Measurements from ENCODE around the gene TMEM178B. TPM values are rescaled to one million over a fixed set of nuclear protein-coding genes. Genes with fewer than 3 reads are reported as not detected.

TMEM178B gene
- total RNA-seq, 1 donor: 0.09 TPM

GRCh38 chr7:141522657-141523342, 448.9 kb downstream of the TMEM178B start:
- H3K4me3 ChIP-seq (ENCODE audit: low read depth, low read length): no peak overlapping the region
- no peak for DNase-seq (ENCODE audit: low read depth)
- no peak for TF ChIP-seq CTCF (IDR thresholded peaks at IDR 0.05; ENCODE audit: insufficient read depth, low read length)

GRCh38 chr7:141525973-141526514, 452.2 kb downstream of the TMEM178B start:
- no peak for DNase-seq (ENCODE audit: low read depth)
- H3K4me3 ChIP-seq (ENCODE audit: low read depth, low read length): no peak overlapping the region

GRCh38 chr7:141527076-141527475, 453.2 kb downstream of the TMEM178B start:
- TF ChIP-seq CTCF (IDR thresholded peaks at IDR 0.05; ENCODE audit: insufficient read depth, low read length): no peak
- no peak overlapping the region for H3K4me3 ChIP-seq (ENCODE audit: low read depth, low read length)
- DNase-seq (ENCODE audit: low read depth): no peak

More at GRCh38 chr7:141525973-141526514, 452.2 kb downstream of the TMEM178B start:
- TF ChIP-seq CTCF (IDR thresholded peaks at IDR 0.05; ENCODE audit: insufficient read depth, low read length): no peak

- no peak overlapping the region for H3K4me3 ChIP-seq (ENCODE audit: low read depth, low read length)
- no peak for DNase-seq (ENCODE audit: low read depth)
- TF ChIP-seq CTCF (IDR thresholded peaks at IDR 0.05; ENCODE audit: insufficient read depth, low read length): no peak
These were observed 454.5 kb downstream of the TMEM178B start for GRCh38 chr7:141528399-141528798.

Small RNAs within 50 kb of the gene (small RNA-seq; reads per million reads assigned to genes)
- gene AC006362.1 (not detected), gene RNU4-74P (not detected)

Other genes starting within 250 kb of the TMEM178B start
- gene BRAF, start 149.1 kb upstream of the TMEM178B start, total RNA-seq (ENCODE audit: low replicate concordance): 29.9 and 38.7 TPM in 2 replicates
- gene MRPS33, start 59.1 kb upstream of the TMEM178B start, total RNA-seq (ENCODE audit: low replicate concordance): 32.4 and 118 TPM in 2 replicates

Data from fibroblast of the aortic adventitia (primary cell).